ENCODE data around the gene CLTB. TPM values are rescaled to one million over a fixed set of nuclear protein-coding genes. Genes with fewer than 3 reads are reported as not detected.

Gene CLTB
- total and polyA plus RNA-seq, 2 of the 8 experiments (the other 6 are each of a cell fraction or from before 2014, with no cell fraction given), result 25.9 to 34.9 TPM

GRCh38 chr5:176413709-176414191 is 2.6 kb downstream of the CLTB start (continued):
- TF ChIP-seq MAX (IDR thresholded peaks at IDR 0.05), result no peak
- no peak for TF ChIP-seq YY1 (IDR thresholded peaks at IDR 0.05; ENCODE audit: low read depth, low read length)
- no peak for TF ChIP-seq EGR1 (IDR thresholded peaks at IDR 0.05; ENCODE audit: borderline replicate concordance, low read depth, low read length)

Data from H1 (cell line).